Activated B cell treated with CpG ODN at 0.5 μM for 24 hours (primary cell): ENCODE results near the gene LCE3D. TPM values are rescaled to one million over a fixed set of nuclear protein-coding genes. Genes with fewer than 3 reads are reported as not detected.
"Not testable (repeated sequence)": the region's sequence is repeated elsewhere in the genome, so short reads cannot be mapped to it uniquely, and the experiment has no call there.

Experiments used
- ATAC-seq: fragments of 200-7000 bp; cut with Tn5 transposase; one replicate; pipeline ENCODE4 v1.10.0; 2021; ENCODE audit warnings: low read depth, mild to moderate bottlenecking, moderate library complexity
- CTCF ChIA-PET: fragments of 350-600 bp; sonication (Branson Sonifier 250); formaldehyde crosslinking; loops from one replicate; lab custom pipeline; 2021; ENCODE audit warnings: antibody characterized with exemption; lab: Charles Lee
- POLR2A ChIA-PET: fragments of 350-600 bp; sonication (Branson Sonifier 250); formaldehyde crosslinking; loops from one replicate; lab custom pipeline; 2021; ENCODE audit warnings: antibody characterized with exemption; lab: Charles Lee
- DNase-seq: peaks from one replicate; pipeline ENCODE4 v3.0.0; 2022
- H3K27ac Mint-ChIP-seq: one replicate; pipeline ENCODE4 v1.8.0; 2020; ENCODE audit warnings: mixed read lengths
- H3K27me3 Mint-ChIP-seq: one replicate; pipeline ENCODE4 v1.8.0; 2021; ENCODE audit warnings: mixed read lengths
- H3K36me3 Mint-ChIP-seq: one replicate; pipeline ENCODE4 v1.8.0; 2021; ENCODE audit warnings: low read depth, mixed read lengths
- H3K4me1 Mint-ChIP-seq: one replicate; pipeline ENCODE4 v1.8.0; 2021; ENCODE audit warnings: mixed read lengths
- H3K4me3 Mint-ChIP-seq: one replicate; pipeline ENCODE4 v1.8.0; 2020; ENCODE audit warnings: mild to moderate bottlenecking, mixed read lengths
- H3K9me3 Mint-ChIP-seq: one replicate; pipeline ENCODE4 v1.8.0; 2020; ENCODE audit warnings: mixed read lengths
- CTCF ChIP-seq: fragments of 200-600 bp; IDR thresholded peaks from one replicate; pipeline ENCODE4 v1.8.0; 2022; ENCODE audit warnings: antibody characterized with exemption, mild to moderate bottlenecking
- intact Hi-C: fragments of 100-400 bp; cut with micrococcal nuclease; formaldehyde crosslinking; loops from one replicate; pipeline ENCODE4 v1.15.1; 2024
- total RNA-seq: library from RNA; stranded (reverse); gene quantifications from 2 replicates; pipeline ENCODE4 v1.2.3, GENCODE V29; 2022

The LCE3D gene
- total RNA-seq, 1 donor from 2014 or later, result not detected

GRCh38 chr1:152577168-152577567, 3.1 kb downstream of the LCE3D start:
- DNase-seq (no peak), ATAC-seq (no peak)
- POLR2A ChIA-PET, result no interaction called here
- CTCF ChIA-PET, result no interaction called here
- no peak overlapping the region for H3K27ac Mint-ChIP-seq
- intact Hi-C loops, result no loop called here
- TF ChIP-seq CTCF, result no peak
- H3K4me3 Mint-ChIP-seq, result no peak overlapping the region
- no peaks in the 10 kb centered on the region for H3K4me1 Mint-ChIP-seq
- H3K27me3 Mint-ChIP-seq, result peaks cover 11% of the 10 kb centered on the region
- H3K36me3 Mint-ChIP-seq, result no peaks in the 10 kb centered on the region
- H3K9me3 Mint-ChIP-seq, result peaks cover 3% of the 10 kb centered on the region

- POLR2A ChIA-PET, result no interaction called here
- ATAC-seq, result no peak
Measured at GRCh38 chr1:152566681-152567080, 13.6 kb downstream of the LCE3D start, which contains the start of gene LCE3E. Gene LCE3E, minus strand, starts transcription at chr1:152566780. Its CDS starts 572 bp downstream, at chr1:152566208.

DNA sequence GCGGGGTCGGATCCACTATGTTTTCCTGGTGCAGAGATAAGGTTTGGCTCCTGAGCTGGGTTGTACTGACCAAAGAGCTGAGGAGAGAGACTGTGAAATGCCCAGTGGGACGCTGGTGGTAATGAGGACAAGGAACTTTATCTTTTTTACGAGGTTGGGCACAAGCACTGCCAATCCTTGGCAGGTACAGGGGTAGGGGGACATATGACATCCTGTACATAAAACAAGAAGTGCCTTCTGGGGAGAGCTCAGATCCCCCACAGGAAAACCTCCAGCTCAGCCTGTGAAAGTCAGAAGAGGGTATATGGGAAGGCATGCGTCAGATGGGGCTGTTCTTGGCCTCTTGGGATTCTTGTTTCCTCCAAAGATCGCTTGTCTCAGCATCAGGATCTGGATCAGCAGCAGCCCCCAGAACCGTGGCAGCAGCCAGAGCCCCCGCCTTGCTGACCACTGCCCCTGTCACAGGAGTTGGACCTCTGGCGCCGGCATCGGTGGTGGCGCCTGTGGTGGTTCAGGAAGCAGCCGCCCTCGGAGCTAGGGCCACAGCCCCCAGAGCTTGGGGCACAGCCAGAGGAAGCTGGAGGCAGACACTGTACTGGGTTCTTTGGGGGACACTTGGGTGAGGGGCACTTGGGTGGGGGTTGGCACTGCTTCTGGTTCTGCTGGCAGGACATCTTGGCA, 14.6 kb downstream of the LCE3D start:
- no peak for ATAC-seq

More at GRCh38 chr1:152566681-152567080, 13.6 kb downstream of the LCE3D start, which contains the start of gene LCE3E:
- Mint-ChIP-seq H3K27me3 (peaks cover 5% of the 10 kb centered on the region), H3K9me3 (peaks cover 18% of the 10 kb centered on the region), H3K4me3 (no peak within 1 kb of the TSS), H3K27ac (no peak within 1 kb of the TSS), H3K36me3 (no peaks in the 10 kb centered on the region), H3K4me1 (no peaks in the 10 kb centered on the region)
- intact Hi-C loops, result no loop called here
- DNase-seq, result no peak
- CTCF ChIA-PET, result no interaction called here
- TF ChIP-seq CTCF, result no peak

DNA sequence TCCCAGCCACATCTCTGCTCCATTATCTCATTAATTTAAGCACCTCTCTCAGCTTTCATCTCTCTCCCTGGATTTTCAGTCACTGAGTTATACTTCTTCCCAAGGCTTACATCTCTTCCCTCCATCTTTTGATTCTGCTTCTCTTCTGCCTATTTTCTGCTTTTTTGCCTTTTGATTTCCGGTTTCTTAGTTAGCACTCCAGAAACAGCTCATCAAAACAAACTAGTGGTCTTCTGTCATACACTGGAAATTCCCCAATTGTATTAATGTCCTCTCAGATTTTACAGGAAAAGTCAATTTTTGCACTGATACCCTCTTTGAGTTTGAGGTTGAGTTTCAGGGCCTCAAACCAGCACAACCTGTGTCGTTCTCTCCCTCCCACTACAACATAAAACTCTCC, 15.2 kb downstream of the LCE3D start:
- POLR2A ChIA-PET, result no interaction called here
- Mint-ChIP-seq H3K4me3 (no peak overlapping the region), H3K27ac (no peak overlapping the region), H3K27me3 (peaks cover 2% of the 10 kb centered on the region), H3K4me1 (no peaks in the 10 kb centered on the region), H3K9me3 (peaks cover 15% of the 10 kb centered on the region), H3K36me3 (no peaks in the 10 kb centered on the region)
- ATAC-seq (no peak), DNase-seq (no peak)
- TF ChIP-seq CTCF, result no peak
- intact Hi-C loops, result no loop called here
- CTCF ChIA-PET, result no interaction called here

More for the DNA sequence above, 14.6 kb downstream of the LCE3D start:
- ChIA-PET CTCF (no interaction called here), POLR2A (no interaction called here)
- Mint-ChIP-seq H3K36me3 (no peaks in the 10 kb centered on the region), H3K9me3 (peaks cover 16% of the 10 kb centered on the region), H3K27ac (no peak overlapping the region), H3K27me3 (peaks cover 2% of the 10 kb centered on the region), H3K4me1 (no peaks in the 10 kb centered on the region), H3K4me3 (no peak overlapping the region)
- no peak for DNase-seq
- TF ChIP-seq CTCF, result no peak
- intact Hi-C loops, result no loop called here

- H3K9me3 Mint-ChIP-seq, H3K4me1 Mint-ChIP-seq, ATAC-seq, H3K4me3 Mint-ChIP-seq, DNase-seq, H3K27ac Mint-ChIP-seq, H3K36me3 Mint-ChIP-seq, H3K27me3 Mint-ChIP-seq, CTCF ChIA-PET, POLR2A ChIA-PET, intact Hi-C loops: not testable (repeated sequence)
Measured at GRCh38 chr1:152548358-152548757, 32.0 kb downstream of the LCE3D start.
